Upper lobe of left lung (tissue), 6 donors: ENCODE data around the gene LRP1B. TPM values are rescaled to one million over a fixed set of nuclear protein-coding genes. Genes with fewer than 3 reads are reported as not detected.

Experiments used
- ATAC-seq, 2 donors: fragments of 200-7000 bp; cut with Tn5 transposase; one replicate each; pipeline ENCODE4 v1.9.1; 2022; ENCODE audit warnings: mild to moderate bottlenecking in 2 of 2, moderate library complexity in 2 of 2; ENCODE audit not compliant: low FRiP score in 2 of 2
- DNase-seq, 2 donors: peaks; one replicate each; pipeline ENCODE4 v3.0.0-alpha.2; 2019 to 2020
- H3K27ac ChIP-seq, 4 donors: fragments of 200-600 bp; sonication (generic); one replicate each; pipeline ENCODE4 v1.5.1; 2016 to 2019
- H3K27me3 ChIP-seq, 4 donors: fragments of 200-600 bp; sonication (generic); one replicate each; pipeline ENCODE4 v1.5.1; 2017 to 2019
- H3K36me3 ChIP-seq, 4 donors: fragments of 200-600 bp; sonication (generic); one replicate each; pipeline ENCODE4 v1.5.1; 2016 to 2019
- H3K4me1 ChIP-seq, 4 donors: fragments of 200-600 bp; sonication (generic); one replicate each; pipeline ENCODE4 v1.5.1; 2018 to 2019
- H3K4me3 ChIP-seq, 4 donors: fragments of 200-600 bp; sonication (generic); one replicate each; pipeline ENCODE4 v1.5.1; 2017 to 2019; ENCODE audit warnings: mild to moderate bottlenecking in 2 of 4, moderate library complexity in 1 of 4
- H3K9me3 ChIP-seq, 4 donors: fragments of 200-600 bp; sonication (generic); one replicate each; pipeline ENCODE4 v1.5.1; 2018 to 2019
- EP300 ChIP-seq, 4 donors: sonication (generic); formaldehyde crosslinking; IDR thresholded peaks; one replicate each; pipeline ENCODE4 v1.5.1; 2017; ENCODE audit warnings: antibody characterized with exemption in 4 of 4, control low read depth in 2 of 4
- POLR2A ChIP-seq, 4 donors: fragments of 450-650 bp; IDR thresholded peaks; one replicate each; pipeline ENCODE4 v1.5.1; 2016 to 2017; ENCODE audit warnings: antibody characterized with exemption in 4 of 4, mild to moderate bottlenecking in 2 of 4
- POLR2AphosphoS5 ChIP-seq, 2 donors: sonication (generic); formaldehyde crosslinking; IDR thresholded peaks; one replicate each; pipeline ENCODE4 v1.5.1; 2017; ENCODE audit warnings: antibody characterized with exemption in 2 of 2
- WGBS, 2 donors: methylation state at CpG; one replicate each; pipeline ENCODE4 v1.1.5; 2017 to 2018; 5-methylcytosine and 5-hydroxymethylcytosine counted together
- total RNA-seq, 6 donors: library from RNA; depleted of rRNA in 4 of 6; stranded (reverse); fragments of >200 nt in 4 of 6; gene quantifications; one replicate each; pipeline versions ENCODE4 v1.1.0 to v1.2.1, GENCODE V29; 2016 to 2021
- TF ChIP-seq, protein P1 (sequence below), 6 experiments: fragments of 450-650 bp in 4 of 6; fragments of 200-600 bp in 2 of 6; sonication (generic) in 2 of 6; IDR thresholded peaks; one replicate each; pipeline ENCODE4 v1.5.1; 2016 to 2019; ENCODE audit warnings: antibody characterized with exemption in 6 of 6
- donor health status: DM: no; HTN: no; CAD: no; lungs with moderate emphysema.
- donor health status: DM: no; HTN: yes; CAD: no; lungs with severe emphysema.

LRP1B gene
- total RNA-seq, 6 donors from 2014 or later, result under 0.01 to 0.46 (median 0.11) TPM

DNA sequence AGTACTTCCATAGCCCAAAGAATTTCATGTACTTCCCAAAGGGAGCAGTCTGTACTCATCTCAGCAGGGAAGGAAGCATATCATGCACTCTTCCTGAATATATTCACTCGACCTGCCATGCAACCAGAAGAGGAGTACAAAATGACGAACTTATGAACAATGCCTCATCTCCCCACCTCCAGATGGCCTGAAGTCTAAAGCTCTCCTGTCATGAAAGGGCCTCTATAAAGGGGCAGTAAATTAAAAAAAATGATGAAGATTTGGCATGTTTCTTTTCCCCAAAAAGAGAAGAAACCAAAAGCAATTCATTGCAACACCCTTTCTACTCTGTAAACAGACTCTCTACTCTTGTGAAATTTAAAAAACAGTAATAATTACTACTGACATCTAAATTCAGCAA is 1601.1 kb downstream of the LRP1B start:
- Histone ChIP-seq H3K27me3 (no peaks in the 10 kb centered on the region), H3K9me3 (no peaks in the 10 kb centered on the region), H3K4me1 (no peaks in the 10 kb centered on the region), H3K36me3 (no peaks in the 10 kb centered on the region), H3K4me3 (no peak overlapping the region), H3K27ac (no peak overlapping the region)
- WGBS, 2 donors, result 54 to 61% methylated on average over 2 of the region's 2 CpGs
- TF ChIP-seq POLR2A (IDR thresholded peaks at IDR 0.05), result no peak
- TF ChIP-seq EP300 (IDR thresholded peaks at IDR 0.05), result no peak
- TF ChIP-seq, protein P1, sequence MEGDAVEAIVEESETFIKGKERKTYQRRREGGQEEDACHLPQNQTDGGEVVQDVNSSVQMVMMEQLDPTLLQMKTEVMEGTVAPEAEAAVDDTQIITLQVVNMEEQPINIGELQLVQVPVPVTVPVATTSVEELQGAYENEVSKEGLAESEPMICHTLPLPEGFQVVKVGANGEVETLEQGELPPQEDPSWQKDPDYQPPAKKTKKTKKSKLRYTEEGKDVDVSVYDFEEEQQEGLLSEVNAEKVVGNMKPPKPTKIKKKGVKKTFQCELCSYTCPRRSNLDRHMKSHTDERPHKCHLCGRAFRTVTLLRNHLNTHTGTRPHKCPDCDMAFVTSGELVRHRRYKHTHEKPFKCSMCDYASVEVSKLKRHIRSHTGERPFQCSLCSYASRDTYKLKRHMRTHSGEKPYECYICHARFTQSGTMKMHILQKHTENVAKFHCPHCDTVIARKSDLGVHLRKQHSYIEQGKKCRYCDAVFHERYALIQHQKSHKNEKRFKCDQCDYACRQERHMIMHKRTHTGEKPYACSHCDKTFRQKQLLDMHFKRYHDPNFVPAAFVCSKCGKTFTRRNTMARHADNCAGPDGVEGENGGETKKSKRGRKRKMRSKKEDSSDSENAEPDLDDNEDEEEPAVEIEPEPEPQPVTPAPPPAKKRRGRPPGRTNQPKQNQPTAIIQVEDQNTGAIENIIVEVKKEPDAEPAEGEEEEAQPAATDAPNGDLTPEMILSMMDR (IDR thresholded peaks at IDR 0.05), result no peak
- no peak for TF ChIP-seq POLR2AphosphoS5 (IDR thresholded peaks at IDR 0.05)
- ATAC-seq, result no peak
- DNase-seq, result no peak

DNA sequence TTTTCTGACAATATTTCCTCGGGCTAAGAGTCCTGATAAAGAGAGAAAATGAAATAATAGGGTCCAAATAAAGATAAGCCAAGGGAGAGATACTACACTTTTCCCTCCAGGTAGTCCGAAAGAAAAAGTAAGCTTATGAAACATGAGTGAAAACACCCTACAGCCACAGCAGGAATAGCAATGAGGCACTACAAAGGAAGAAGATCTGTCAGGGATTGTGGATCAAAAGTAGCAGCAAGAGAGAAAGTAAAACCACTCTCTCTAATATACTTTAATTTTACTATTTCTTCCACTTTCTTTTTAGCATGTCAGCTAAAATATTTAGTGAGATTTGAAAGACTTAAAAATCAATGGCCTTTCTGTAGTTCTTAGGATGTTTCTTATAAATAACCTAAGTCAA is 1601.8 kb downstream of the LRP1B start:
- no peaks in the 10 kb centered on the region for H3K9me3 ChIP-seq
- WGBS, 2 donors, result 70 to 81% methylated on average over 2 of the region's 2 CpGs
- ATAC-seq, result no peak
- no peak for TF ChIP-seq POLR2A (IDR thresholded peaks at IDR 0.05)
- TF ChIP-seq POLR2AphosphoS5 (IDR thresholded peaks at IDR 0.05), result no peak
- TF ChIP-seq EP300 (IDR thresholded peaks at IDR 0.05), result no peak
- TF ChIP-seq, protein P1 (IDR thresholded peaks at IDR 0.05), result no peak
- no peaks in the 10 kb centered on the region for H3K27me3 ChIP-seq
- no peak overlapping the region for H3K4me3 ChIP-seq
- no peaks in the 10 kb centered on the region for H3K4me1 ChIP-seq
- DNase-seq, result no peak
- H3K27ac ChIP-seq, result no peak overlapping the region
- no peaks in the 10 kb centered on the region for H3K36me3 ChIP-seq

DNA sequence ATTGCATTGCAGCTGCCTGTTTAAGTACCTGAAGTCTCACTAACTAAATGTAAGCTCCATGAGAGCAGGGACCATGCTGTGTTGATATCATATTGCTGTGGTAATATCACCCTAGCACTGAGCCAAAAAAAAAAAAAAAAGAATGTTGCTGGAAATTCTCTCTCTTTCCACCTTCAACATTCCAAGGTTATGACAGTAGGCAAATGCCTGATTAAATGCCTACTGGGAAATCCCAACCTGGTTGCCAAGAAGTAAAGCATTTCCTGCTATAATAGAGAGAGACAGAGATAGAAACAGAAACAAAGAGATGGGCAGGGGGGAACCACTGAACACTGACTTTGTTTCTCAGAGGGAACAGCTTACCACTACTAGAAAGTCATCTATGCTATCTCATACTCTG is 1604.2 kb downstream of the LRP1B start:
- no peak overlapping the region for H3K4me3 ChIP-seq
- H3K36me3 ChIP-seq, result no peaks in the 10 kb centered on the region
- H3K27me3 ChIP-seq, result no peaks in the 10 kb centered on the region
- H3K27ac ChIP-seq, result no peak overlapping the region
- H3K9me3 ChIP-seq, result no peaks in the 10 kb centered on the region
- TF ChIP-seq, protein P1 (IDR thresholded peaks at IDR 0.05), result no peak
- TF ChIP-seq POLR2A (IDR thresholded peaks at IDR 0.05) (no peak), EP300 (IDR thresholded peaks at IDR 0.05) (no peak), POLR2AphosphoS5 (IDR thresholded peaks at IDR 0.05) (no peak)
- ATAC-seq, result no peak
- H3K4me1 ChIP-seq, result no peaks in the 10 kb centered on the region
- DNase-seq, result no peak

DNA sequence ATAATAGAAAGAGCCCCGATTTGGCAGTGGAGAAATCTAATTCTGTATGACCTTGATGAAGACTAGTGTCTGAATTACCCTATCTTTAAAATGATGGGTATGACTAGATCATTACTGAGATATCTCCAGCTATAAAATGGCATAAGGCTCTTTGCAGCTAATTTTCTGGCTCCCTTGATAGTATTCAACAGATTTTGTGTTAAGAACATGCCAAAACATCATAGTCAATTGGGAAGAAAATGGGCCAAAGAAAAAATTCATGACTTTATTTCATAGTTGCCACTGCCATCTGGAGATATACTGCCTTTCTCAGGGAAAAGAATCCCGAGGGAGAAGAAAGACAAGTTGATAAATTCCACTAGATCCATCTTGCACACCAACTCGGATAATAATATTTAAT is 1618.7 kb downstream of the LRP1B start:
- TF ChIP-seq POLR2AphosphoS5 (IDR thresholded peaks at IDR 0.05) (no peak), POLR2A (IDR thresholded peaks at IDR 0.05) (no peak), EP300 (IDR thresholded peaks at IDR 0.05) (no peak)
- TF ChIP-seq, protein P1 (IDR thresholded peaks at IDR 0.05), result no peak
- no peaks in the 10 kb centered on the region for H3K9me3 ChIP-seq
- no peak for ATAC-seq
- H3K4me1 ChIP-seq, result no peaks in the 10 kb centered on the region
- no peak for DNase-seq
- no peak overlapping the region for H3K27ac ChIP-seq
- no peaks in the 10 kb centered on the region for H3K36me3 ChIP-seq
- WGBS, 2 donors, result 59 to 73% methylated on average over 3 of the region's 3 CpGs
- H3K4me3 ChIP-seq, result no peak overlapping the region
- no peaks in the 10 kb centered on the region for H3K27me3 ChIP-seq

DNA sequence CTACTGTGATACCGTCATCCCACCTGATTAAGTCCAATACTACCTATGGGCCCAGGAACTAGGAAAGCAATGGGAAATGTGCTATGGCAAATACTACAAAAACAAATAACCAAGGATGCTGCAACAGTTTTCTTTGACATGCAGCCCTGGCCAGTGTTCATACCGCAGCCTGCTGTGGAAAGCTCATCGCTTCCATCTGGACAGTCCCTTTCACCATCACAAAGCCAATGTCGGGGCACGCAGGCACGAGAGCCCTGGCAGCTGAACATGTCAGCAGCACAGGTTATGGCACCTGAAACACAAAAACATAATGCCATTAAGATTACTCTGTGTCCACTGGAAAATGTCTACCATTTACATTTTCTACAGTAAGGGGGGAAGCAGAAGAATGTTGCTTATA is 1621.1 kb downstream of the LRP1B start:
- Histone ChIP-seq H3K4me1 (no peaks in the 10 kb centered on the region), H3K9me3 (no peaks in the 10 kb centered on the region), H3K27me3 (no peaks in the 10 kb centered on the region), H3K4me3 (no peak overlapping the region), H3K36me3 (no peaks in the 10 kb centered on the region), H3K27ac (no peak overlapping the region)
- WGBS, 2 donors, result 95 to 97% methylated on average over 6 of the region's 6 CpGs
- DNase-seq (peak in 1 of 2 donors; percentile 6), ATAC-seq (no peak)
- TF ChIP-seq EP300 (IDR thresholded peaks at IDR 0.05) (no peak), POLR2AphosphoS5 (IDR thresholded peaks at IDR 0.05) (no peak), POLR2A (IDR thresholded peaks at IDR 0.05) (no peak)
- TF ChIP-seq, protein P1 (IDR thresholded peaks at IDR 0.05), result no peak
